Testis (tissue), 3 donors: ENCODE data around the gene PPP1R14C. TPM values are rescaled to one million over a fixed set of nuclear protein-coding genes. Genes with fewer than 3 reads are reported as not detected.

Source experiments
- DNase-seq: peaks from one replicate; pipeline ENCODE4 v3.0.0-alpha.2; 2019
- H3K27ac ChIP-seq, 2 donors: fragments of 200-600 bp; sonication (generic); one replicate each; pipeline ENCODE4 v1.5.1; 2019
- H3K27me3 ChIP-seq: fragments of 200-600 bp; sonication (generic); one replicate; pipeline ENCODE4 v1.5.1; 2019
- H3K36me3 ChIP-seq: fragments of 200-600 bp; sonication (generic); one replicate; pipeline ENCODE4 v1.5.1; 2017; ENCODE audit warnings: low read depth; ENCODE audit errors: missing control alignments
- H3K4me1 ChIP-seq: fragments of 200-600 bp; sonication (generic); one replicate; pipeline ENCODE4 v1.5.1; 2019
- H3K4me3 ChIP-seq, 2 donors: fragments of 200-600 bp; sonication (generic); one replicate each; pipeline ENCODE4 v1.5.1; 2017 to 2019
- H3K9me3 ChIP-seq: fragments of 200-600 bp; sonication (generic); one replicate; pipeline ENCODE4 v1.5.1; 2017
- POLR2A ChIP-seq: fragments of 450-650 bp; IDR thresholded peaks from one replicate; pipeline ENCODE4 v1.6.1; 2017; ENCODE audit warnings: antibody characterized with exemption, mild to moderate bottlenecking, moderate library complexity
- WGBS, 2 donors: methylation state at CpG; one replicate each; pipeline ENCODE4 v1.1.5; 2018; 5-methylcytosine and 5-hydroxymethylcytosine counted together
- intact Hi-C: fragments of 100-400 bp; cut with DNase I; formaldehyde crosslinking; loops from one replicate; pipeline ENCODE4 v1.15.1; 2023; ENCODE audit warnings: low total_unique reads
- polyA plus RNA-seq: library from polyadenylated mRNA; stranded (reverse); fragments of 350-450 nt; fragmentation: Illumina TruSeq; extraction: RNeasy Lipid Tissue Mini Kit (QIAGEN cat#74804); gene quantifications from one replicate; pipeline ENCODE4 v1.2.3, GENCODE V29; 2014; ENCODE audit warnings: low read depth, low replicate concordance; ENCODE audit not compliant: insufficient read depth
- total RNA-seq, 2 donors: library from RNA; depleted of rRNA; stranded (reverse); fragments of >200 nt; gene quantifications; one replicate each; pipeline ENCODE4 v1.2.3, GENCODE V29; 2016
- TF ChIP-seq, protein P1 (sequence below), 3 experiments: fragments of 450-650 bp in 2 of 3; fragments of 200-600 bp in 1 of 3; sonication (generic) in 1 of 3; IDR thresholded peaks; one replicate each; pipeline ENCODE4 v1.5.1; 2016 to 2019; ENCODE audit warnings: antibody characterized with exemption in 3 of 3, mild to moderate bottlenecking in 2 of 3, moderate library complexity in 1 of 3

Gene PPP1R14C
- total and polyA plus RNA-seq, 3 donors from 2014 or later = 11.1 to 27.1 (median 22.4) TPM

DNA sequence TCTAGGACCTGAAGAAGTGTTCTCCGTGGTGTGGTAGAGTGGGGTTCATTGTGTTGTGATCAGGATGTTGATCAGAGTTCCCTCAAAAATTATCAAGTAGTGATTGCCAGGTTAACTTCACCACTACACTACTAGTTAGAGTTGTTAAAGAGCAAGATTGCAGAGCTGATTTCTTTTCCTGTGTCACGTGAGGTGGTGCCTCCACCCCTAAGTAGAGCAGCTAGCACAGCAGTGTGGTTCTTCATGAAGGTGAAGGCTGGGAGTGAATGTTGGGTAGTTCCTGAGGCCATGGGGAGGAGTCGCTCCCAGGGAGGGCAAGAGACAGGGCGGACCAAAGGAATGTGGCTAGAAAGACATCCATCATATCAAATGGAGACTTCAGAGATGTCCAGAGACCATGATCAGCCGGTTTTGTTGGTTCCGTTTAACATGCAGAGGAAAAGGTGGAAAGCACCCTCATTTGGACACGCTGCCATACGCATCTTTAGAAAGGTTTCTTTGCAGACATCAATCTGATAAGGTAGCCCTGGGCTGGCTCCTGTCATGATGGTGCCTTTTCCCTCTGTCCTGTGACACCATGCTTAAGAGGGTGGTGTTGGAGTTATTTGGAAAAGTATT lies 146.7 kb downstream of the PPP1R14C start:
- Histone ChIP-seq H3K36me3 (no peaks in the 10 kb centered on the region), H3K27ac (no peak overlapping the region), H3K27me3 (no peaks in the 10 kb centered on the region), H3K9me3 (no peaks in the 10 kb centered on the region), H3K4me1 (no peaks in the 10 kb centered on the region), H3K4me3 (no peak overlapping the region)
- TF ChIP-seq, protein P1, sequence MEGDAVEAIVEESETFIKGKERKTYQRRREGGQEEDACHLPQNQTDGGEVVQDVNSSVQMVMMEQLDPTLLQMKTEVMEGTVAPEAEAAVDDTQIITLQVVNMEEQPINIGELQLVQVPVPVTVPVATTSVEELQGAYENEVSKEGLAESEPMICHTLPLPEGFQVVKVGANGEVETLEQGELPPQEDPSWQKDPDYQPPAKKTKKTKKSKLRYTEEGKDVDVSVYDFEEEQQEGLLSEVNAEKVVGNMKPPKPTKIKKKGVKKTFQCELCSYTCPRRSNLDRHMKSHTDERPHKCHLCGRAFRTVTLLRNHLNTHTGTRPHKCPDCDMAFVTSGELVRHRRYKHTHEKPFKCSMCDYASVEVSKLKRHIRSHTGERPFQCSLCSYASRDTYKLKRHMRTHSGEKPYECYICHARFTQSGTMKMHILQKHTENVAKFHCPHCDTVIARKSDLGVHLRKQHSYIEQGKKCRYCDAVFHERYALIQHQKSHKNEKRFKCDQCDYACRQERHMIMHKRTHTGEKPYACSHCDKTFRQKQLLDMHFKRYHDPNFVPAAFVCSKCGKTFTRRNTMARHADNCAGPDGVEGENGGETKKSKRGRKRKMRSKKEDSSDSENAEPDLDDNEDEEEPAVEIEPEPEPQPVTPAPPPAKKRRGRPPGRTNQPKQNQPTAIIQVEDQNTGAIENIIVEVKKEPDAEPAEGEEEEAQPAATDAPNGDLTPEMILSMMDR (IDR thresholded peaks at IDR 0.05) = no peak
- no peak for TF ChIP-seq POLR2A
- no peak for DNase-seq
- whole genome bisulfite sequencing, 2 donors = 86 to 90% methylated on average over 8 of the region's 8 CpGs
- intact Hi-C loops = no loop called here

DNA sequence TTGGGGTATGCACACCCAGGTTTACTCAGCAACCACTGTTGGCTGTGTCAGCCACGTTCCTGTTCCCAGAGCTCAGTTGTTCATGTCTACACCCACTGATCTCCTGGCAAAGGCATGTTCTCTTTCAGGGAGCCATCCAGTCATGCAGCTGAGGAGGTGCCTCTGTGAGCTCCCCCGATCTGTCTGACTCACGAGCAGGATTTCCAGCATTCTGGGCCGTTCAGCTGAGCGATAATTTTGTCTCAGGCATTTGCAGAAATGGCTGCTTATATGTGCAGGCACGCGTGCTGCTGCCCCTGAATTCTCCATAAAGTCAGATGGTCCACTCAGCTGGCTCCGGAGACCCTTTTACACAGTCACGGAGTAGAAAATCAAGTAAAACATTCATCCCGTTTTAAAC lies 147.6 kb downstream of the PPP1R14C start:
- Histone ChIP-seq H3K4me3 (no peak overlapping the region), H3K27me3 (no peaks in the 10 kb centered on the region), H3K9me3 (no peaks in the 10 kb centered on the region), H3K36me3 (no peaks in the 10 kb centered on the region), H3K4me1 (no peaks in the 10 kb centered on the region), H3K27ac (no peak overlapping the region)
- DNase-seq = no peak
- TF ChIP-seq POLR2A = no peak
- TF ChIP-seq, protein P1 (IDR thresholded peaks at IDR 0.05) = no peak
- WGBS, 2 donors = 80 to 81% methylated on average over 9 to 10 of the region's 10 CpGs
- intact Hi-C loops = no loop called here

DNA sequence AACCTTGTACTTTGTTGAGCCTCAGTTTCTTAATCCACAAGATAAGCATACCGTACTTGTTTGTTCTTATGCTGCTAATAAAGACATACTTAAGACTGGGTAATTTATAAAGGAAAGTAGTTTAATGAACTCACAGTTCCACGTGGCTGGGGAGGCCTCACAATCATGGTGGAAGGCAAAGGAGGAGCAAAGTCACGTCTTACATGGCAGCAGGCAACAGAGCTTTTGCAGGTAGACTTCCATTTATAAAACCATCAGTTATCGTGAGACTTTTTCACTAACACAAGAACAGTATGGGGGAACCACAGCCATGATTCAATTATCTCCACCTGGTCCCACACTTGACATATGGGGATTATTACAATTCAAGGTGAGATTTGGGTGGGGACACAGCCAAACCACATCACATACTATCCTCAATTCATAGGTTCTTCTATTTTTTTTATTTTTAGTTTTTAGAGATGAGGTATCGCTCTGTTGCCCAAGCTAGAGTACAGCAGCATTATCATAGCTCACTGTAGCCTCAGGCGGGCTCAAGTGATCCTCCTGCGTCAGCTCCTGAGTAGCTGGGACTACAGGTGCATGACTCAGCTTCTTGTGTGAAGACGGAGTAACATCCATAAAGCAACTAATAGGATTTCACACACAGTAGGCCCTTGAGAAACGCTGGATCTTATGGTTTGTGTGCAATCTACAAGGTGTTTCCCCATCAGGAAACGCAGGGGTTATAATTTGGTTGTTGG lies 149.3 kb downstream of the PPP1R14C start:
- TF ChIP-seq, protein P1 (IDR thresholded peaks at IDR 0.05) = no peak
- TF ChIP-seq POLR2A = no peak
- Histone ChIP-seq H3K4me1 (no peaks in the 10 kb centered on the region), H3K9me3 (no peaks in the 10 kb centered on the region), H3K36me3 (no peaks in the 10 kb centered on the region), H3K27me3 (no peaks in the 10 kb centered on the region), H3K27ac (no peak overlapping the region), H3K4me3 (no peak overlapping the region)
- 92 to 96% methylated on average over 10 of the region's 10 CpGs for WGBS, 2 donors
- intact Hi-C loops = no loop called here
- no peak for DNase-seq

DNA sequence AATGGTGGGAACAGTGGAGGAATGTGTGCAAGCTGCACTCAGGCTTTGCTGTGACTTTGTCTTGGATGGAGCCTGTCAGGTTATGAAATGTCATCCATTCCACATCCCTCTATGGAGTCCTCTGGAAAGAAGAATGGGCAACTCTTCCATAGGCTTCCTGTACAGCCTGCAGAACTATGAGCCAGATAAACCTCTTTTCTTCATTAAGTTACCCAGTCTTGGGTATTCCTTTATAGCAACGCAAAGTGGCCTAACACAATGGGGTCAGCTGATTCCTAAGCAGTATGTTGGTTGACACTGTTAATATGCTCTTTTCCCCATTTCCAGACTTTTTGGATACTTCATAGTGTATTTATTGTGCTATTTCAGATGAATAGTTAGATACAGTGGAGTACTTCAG lies 150.2 kb downstream of the PPP1R14C start:
- Histone ChIP-seq H3K9me3 (no peaks in the 10 kb centered on the region), H3K36me3 (no peaks in the 10 kb centered on the region), H3K4me1 (no peaks in the 10 kb centered on the region), H3K27ac (no peak overlapping the region), H3K27me3 (no peaks in the 10 kb centered on the region), H3K4me3 (no peak overlapping the region)
- TF ChIP-seq POLR2A = no peak
- TF ChIP-seq, protein P1 (IDR thresholded peaks at IDR 0.05) = no peak
- intact Hi-C loops = no loop called here
- DNase-seq = no peak
- 97 to 100% methylated on average over 1 of the region's 1 CpG for WGBS, 2 donors
